Tibial nerve (tissue), 3 donors: ENCODE measurements around the gene KANSL3.

Source experiments
- CTCF ChIP-seq, 5 experiments: fragments of 200-600 bp in 3 of 5; fragments of 450-650 bp in 2 of 5; sonication (generic) in 3 of 5; IDR thresholded peaks; one replicate each; pipeline ENCODE4 v1.5.1; 2016 to 2019; ENCODE audit warnings: antibody characterized with exemption in 5 of 5, mild to moderate bottlenecking in 3 of 5, moderate library complexity in 2 of 5
- POLR2A ChIP-seq, 2 donors: fragments of 450-650 bp; IDR thresholded peaks; one replicate each; pipeline ENCODE4 v1.6.1; 2017; ENCODE audit warnings: antibody characterized with exemption in 2 of 2, mild to moderate bottlenecking in 2 of 2, moderate library complexity in 2 of 2

GRCh38 chr2:96637385-96638143, 548 bp downstream of the KANSL3 start:
- TF ChIP-seq CTCF (IDR thresholded peaks at IDR 0.05): no peak
- no peak for TF ChIP-seq POLR2A (IDR thresholded peaks at IDR 0.05)
